Right lobe of liver (tissue), 4 donors: ENCODE data around the gene ZBTB2.

Experiments used
- POLR2A ChIP-seq: fragments of 450-650 bp; IDR thresholded peaks from one replicate; pipeline ENCODE4 v1.6.1; 2017; ENCODE audit warnings: antibody characterized with exemption, mild to moderate bottlenecking
- TF ChIP-seq, protein P1 (sequence below), 4 donors: fragments of 200-600 bp in 3 of 4; fragments of 450-650 bp in 1 of 4; IDR thresholded peaks; one replicate each; pipeline versions ENCODE4 v1.5.1 to v1.8.0; 2016 to 2022; ENCODE audit warnings: antibody characterized with exemption in 4 of 4, mild to moderate bottlenecking in 2 of 4
- donor health status: DM: no; HTN: no; CAD: no.
- donor health status: DM: no; HTN: no; CAD: no.
- donor health status: DM: no; HTN: yes; CAD: no.

DNA sequence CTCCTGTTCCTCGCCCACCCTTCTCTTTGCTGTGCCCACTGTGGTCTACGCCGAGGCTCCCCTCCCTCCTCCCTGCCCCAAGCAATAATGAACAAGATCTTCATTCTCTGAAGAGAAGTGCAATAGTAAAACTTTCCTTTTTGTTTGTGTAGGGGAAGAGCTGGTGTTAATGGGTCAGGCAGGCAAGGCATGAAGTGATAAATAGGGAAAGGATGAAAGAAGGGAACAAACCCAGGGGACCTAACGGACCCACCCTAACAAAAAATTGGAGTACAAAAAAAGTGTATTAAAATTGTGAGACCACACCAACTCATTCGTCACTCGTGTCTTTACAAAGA lies 66.9 kb downstream of the ZBTB2 start:
- TF ChIP-seq POLR2A = no peak
- TF ChIP-seq, protein P1, sequence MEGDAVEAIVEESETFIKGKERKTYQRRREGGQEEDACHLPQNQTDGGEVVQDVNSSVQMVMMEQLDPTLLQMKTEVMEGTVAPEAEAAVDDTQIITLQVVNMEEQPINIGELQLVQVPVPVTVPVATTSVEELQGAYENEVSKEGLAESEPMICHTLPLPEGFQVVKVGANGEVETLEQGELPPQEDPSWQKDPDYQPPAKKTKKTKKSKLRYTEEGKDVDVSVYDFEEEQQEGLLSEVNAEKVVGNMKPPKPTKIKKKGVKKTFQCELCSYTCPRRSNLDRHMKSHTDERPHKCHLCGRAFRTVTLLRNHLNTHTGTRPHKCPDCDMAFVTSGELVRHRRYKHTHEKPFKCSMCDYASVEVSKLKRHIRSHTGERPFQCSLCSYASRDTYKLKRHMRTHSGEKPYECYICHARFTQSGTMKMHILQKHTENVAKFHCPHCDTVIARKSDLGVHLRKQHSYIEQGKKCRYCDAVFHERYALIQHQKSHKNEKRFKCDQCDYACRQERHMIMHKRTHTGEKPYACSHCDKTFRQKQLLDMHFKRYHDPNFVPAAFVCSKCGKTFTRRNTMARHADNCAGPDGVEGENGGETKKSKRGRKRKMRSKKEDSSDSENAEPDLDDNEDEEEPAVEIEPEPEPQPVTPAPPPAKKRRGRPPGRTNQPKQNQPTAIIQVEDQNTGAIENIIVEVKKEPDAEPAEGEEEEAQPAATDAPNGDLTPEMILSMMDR (IDR thresholded peaks at IDR 0.05) = peak in 1 of 4 donors; percentile 4
